22Rv1 (cell line): ENCODE measurements around the gene CCDC187.
"Not testable (repeated sequence)": the region's sequence is repeated elsewhere in the genome, so short reads cannot be mapped to it uniquely, and the experiment has no call there.

ENCODE experiments used
- H3K27ac ChIP-seq: fragments of 450-650 bp; 2 replicates; pipeline ENCODE4 v1.5.1; 2017
- ZFX ChIP-seq: fragments of 450-650 bp; IDR thresholded peaks from 2 replicates; pipeline ENCODE4 v1.6.1; 2017; ENCODE audit warnings: antibody characterized with exemption, borderline replicate concordance
- TF ChIP-seq, protein P1 (sequence below): fragments of 450-650 bp; IDR thresholded peaks from 2 replicates; pipeline ENCODE4 v1.5.1; 2017; ENCODE audit warnings: mild to moderate bottlenecking

The CCDC187 gene

DNA sequence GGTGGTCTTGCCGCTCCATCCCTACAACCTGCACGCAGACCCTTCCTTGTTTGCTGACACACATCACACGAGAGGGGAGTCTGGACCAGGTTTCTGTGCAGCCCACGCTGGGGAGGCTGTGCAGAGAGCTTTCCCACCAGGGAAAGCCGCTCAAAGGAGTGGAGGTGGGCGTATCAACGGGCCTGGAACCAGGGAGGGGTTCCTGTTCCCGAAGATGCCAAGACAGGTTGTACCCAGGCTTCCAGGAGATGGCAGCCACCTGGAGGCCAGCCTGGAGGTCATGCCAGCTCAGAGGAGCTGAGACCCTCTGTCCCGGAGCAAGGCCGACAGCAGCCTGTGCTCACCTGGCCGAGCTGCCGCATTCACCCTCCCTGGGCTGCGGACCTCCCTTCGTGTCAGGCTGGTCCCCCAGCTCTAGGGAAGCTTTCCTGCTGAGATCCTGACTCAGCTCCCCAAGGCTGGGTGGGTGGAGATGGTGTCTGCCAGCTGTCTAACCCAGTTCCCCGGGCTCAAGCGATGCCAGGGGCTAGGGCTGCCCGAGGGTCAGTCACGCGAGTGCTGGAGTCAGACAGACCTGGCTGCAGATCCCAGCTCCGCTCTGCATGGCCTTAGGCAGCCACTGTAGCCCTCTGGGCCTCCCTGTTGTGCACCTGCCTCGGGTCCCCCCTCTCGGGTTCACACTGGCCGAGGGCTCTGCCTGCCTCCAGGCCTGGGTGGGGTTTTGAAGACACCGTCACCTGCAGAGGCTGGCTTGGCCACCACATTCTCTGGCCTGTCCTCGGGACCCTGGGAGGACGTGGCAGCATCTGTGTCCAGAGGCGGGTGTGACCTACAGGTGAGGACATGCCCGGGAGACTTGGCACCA is 29.7 kb downstream of the CCDC187 start:
- TF ChIP-seq, protein P1, sequence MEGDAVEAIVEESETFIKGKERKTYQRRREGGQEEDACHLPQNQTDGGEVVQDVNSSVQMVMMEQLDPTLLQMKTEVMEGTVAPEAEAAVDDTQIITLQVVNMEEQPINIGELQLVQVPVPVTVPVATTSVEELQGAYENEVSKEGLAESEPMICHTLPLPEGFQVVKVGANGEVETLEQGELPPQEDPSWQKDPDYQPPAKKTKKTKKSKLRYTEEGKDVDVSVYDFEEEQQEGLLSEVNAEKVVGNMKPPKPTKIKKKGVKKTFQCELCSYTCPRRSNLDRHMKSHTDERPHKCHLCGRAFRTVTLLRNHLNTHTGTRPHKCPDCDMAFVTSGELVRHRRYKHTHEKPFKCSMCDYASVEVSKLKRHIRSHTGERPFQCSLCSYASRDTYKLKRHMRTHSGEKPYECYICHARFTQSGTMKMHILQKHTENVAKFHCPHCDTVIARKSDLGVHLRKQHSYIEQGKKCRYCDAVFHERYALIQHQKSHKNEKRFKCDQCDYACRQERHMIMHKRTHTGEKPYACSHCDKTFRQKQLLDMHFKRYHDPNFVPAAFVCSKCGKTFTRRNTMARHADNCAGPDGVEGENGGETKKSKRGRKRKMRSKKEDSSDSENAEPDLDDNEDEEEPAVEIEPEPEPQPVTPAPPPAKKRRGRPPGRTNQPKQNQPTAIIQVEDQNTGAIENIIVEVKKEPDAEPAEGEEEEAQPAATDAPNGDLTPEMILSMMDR, result no peak
- TF ChIP-seq ZFX, result no peak
- H3K27ac ChIP-seq, result no peak overlapping the region

DNA sequence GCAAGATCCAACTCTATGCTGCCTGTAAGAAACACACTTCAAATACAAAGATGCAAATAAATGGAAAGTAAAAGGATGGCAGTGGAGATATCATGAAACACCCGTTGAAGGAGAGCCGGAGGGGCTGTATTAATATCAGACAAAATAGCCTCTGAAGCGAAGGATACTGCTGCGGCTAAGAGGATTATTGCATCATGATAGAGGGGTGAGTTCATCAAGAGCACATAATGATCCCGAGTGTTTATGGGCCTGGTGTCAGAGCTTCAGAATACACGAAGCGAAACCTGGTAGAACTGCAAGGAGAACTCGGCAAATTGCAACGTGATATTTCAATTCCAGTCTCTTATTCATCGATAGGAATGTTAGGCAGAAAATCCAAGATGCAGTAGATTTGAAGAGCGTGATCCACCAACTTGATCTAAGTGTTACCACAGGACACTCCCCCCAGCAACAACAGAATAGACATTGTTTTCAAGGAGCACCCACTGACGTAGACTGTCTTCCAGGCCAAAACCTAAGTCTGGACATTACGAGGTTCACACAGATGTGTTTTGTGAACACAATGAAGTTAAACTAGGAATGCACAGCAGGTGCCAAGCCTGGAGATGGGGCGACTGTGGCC is 30.5 kb downstream of the CCDC187 start:
- TF ChIP-seq, protein P1, result no peak
- TF ChIP-seq ZFX, result no peak
- H3K27ac ChIP-seq, result no peak overlapping the region

DNA sequence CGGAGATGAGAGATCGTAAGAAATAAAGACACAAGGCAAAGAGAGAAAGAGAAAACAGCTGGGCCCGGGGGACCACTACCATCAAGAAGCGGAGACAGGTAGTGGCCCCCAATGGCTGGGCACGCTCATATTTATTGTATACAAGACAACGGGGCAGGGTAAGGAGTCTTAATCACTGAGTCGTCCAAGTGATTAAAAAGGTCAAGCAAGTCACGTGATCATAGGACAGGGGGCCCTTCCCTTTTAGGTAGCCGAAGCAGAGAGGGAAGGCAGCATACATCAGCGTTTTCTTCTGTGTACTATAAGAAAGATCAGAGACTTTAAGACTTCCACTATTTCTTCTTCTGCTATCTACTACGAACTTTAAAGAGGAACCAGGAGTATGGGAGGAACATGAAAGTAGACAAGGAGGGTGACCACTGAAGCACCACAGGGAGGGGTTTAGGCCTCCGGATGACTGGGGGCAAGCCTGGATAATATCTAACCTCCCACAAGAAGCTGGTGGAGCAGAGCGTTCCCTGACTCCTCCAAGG is 33.7 kb downstream of the CCDC187 start:
- no peak overlapping the region for H3K27ac ChIP-seq
- TF ChIP-seq ZFX, result no peak
- TF ChIP-seq, protein P1, result no peak

DNA sequence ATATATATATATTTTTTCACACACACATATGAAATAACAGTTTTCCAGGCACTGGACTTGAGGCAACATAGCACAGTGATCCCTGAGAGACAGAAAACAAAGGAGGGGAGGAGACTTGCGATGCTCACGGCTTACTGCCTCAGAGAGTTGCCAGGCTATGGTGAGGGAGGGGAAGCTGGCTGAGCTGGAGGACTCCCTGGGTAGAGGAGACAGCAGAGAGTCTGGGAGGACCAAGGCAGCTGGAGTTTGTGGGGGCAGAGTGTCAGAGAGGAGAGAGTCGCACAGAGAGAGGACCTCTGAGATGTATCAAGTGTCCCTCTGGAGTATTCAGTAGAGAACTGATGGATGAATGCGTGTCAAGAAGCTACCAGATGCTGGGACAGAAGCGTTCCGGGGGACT is 35.2 kb downstream of the CCDC187 start:
- TF ChIP-seq, protein P1, result no peak
- H3K27ac ChIP-seq, result no peak overlapping the region

DNA sequence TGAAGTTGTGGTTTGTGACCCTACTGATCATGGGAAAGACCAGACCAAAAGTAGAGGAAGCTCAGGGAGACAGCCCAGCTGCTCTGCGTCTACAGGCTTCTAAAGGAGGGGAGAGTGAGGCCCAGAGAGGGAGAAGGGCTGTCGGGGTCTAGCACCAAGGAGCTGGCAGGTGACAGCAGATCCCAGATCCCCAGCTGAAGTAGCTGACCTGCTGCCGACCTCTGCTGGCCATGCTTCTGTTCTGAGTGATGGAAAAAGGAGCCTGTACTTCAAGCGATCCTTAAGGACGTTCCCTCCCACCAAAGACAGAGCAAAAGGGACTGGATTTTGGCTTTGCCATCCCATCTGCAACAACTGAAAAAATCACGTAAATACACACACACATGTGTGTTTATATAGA is 35.6 kb downstream of the CCDC187 start:
- H3K27ac ChIP-seq, result no peak overlapping the region
- TF ChIP-seq, protein P1, result no peak
- TF ChIP-seq ZFX, result no peak

DNA sequence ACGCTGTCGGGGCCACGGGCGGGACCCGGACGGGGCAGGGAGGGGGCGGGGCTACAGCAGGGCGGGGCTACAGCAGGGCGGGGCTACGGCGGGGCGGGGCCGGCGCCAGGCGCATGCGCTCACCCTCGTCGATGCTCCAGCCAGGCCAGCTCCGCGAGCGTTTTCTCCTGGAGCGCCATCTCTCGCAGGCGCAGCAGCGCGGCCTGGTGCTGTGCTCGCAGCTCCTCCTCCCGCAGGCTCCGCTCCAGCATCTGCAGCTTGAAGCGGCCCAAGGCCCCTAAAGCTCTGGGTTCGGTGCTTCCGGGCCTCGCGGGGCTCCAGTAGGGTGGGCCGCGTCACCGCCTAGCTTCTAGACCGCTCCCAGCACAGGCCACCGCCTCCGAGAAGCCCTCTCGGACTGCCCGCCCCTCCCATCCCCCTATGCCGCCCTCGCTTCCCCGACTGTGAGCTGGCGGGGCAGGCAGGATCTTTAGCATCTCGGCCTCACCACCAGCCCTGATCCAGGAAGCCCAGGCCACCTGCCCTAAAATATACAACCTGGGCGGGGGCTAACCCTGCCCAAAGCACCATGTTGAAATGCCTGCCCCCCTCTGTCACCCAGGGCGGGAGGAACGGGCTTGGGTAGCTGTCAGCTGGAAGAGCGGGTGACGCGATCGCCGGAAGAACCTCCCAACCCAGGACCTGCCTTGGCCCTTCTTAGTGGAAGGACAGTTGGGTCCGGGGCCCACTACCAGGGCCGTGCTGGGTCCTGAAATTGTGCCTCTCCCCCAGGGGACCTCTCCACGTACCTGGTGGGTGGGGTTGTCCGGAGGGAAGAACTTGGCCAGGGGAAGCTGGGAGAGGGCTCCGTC is 36.4 kb downstream of the CCDC187 start:
- TF ChIP-seq ZFX, result no peak
- TF ChIP-seq, protein P1, result peak; percentile 57
- no peak overlapping the region for H3K27ac ChIP-seq

DNA sequence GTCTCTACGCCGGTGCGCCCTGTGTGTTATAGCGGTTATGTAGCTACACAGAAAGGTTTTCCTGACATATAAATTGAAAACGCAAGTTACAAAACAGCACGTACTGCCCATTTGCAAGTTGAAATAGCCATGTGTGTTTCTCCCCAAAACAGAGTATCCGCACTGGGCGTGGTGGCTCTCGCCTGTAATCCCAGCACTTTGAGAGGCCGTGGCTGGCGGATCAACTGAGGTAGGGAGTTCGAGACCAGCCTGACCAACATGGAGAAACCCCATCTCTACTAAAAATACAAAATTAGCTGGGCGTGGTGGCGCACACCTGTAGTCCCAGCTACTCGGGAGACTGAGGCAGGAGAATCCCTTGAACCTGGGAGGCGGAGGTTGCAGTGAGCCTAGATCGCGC is 37.3 kb downstream of the CCDC187 start:
- H3K27ac ChIP-seq, result not testable (repeated sequence)
